Smooth muscle cell (in vitro differentiated cells): ENCODE measurements around the gene COG8. TPM values are rescaled to one million over a fixed set of nuclear protein-coding genes. Genes with fewer than 3 reads are reported as not detected.

Experiments
- DNase-seq: peaks from one replicate; lab custom pipeline; 2025; ENCODE audit not compliant: unreplicated experiment; lab: John Stamatoyannopoulos, UW
- H2AFZ ChIP-seq: fragments of 200-600 bp; sonication (generic); 2 replicates; pipeline ENCODE4 v1.6.0; 2016; ENCODE audit warnings: antibody characterized with exemption, low read depth, mild to moderate bottlenecking
- H3F3A ChIP-seq: fragments of 200-600 bp; sonication (generic); 2 replicates; pipeline ENCODE4 v1.6.0; 2017; ENCODE audit warnings: antibody characterized with exemption, low read depth
- H3K27ac ChIP-seq: fragments of 200-600 bp; sonication (generic); 2 replicates; pipeline ENCODE4 v1.5.1; 2016; ENCODE audit warnings: low read depth, mild to moderate bottlenecking
- H3K27me3 ChIP-seq: fragments of 200-600 bp; sonication (generic); 2 replicates; pipeline ENCODE4 v1.6.1; 2016; ENCODE audit warnings: low read depth, mild to moderate bottlenecking
- H3K36me3 ChIP-seq: fragments of 200-600 bp; sonication (generic); 2 replicates; pipeline ENCODE4 v1.5.1; 2016; ENCODE audit warnings: low read depth
- H3K4me1 ChIP-seq: fragments of 200-600 bp; sonication (generic); 2 replicates; pipeline ENCODE4 v1.5.1; 2016; ENCODE audit warnings: low read depth
- H3K4me2 ChIP-seq: fragments of 200-600 bp; sonication (generic); 2 replicates; pipeline ENCODE4 v1.6.0; 2016; ENCODE audit warnings: mild to moderate bottlenecking
- H3K4me3 ChIP-seq: fragments of 200-600 bp; sonication (generic); 2 replicates; pipeline ENCODE4 v1.5.1; 2016; ENCODE audit warnings: mild to moderate bottlenecking
- H3K79me2 ChIP-seq: fragments of 200-600 bp; sonication (generic); 2 replicates; pipeline ENCODE4 v1.6.0; 2016; ENCODE audit warnings: low read depth, mild to moderate bottlenecking
- H3K9ac ChIP-seq: fragments of 200-600 bp; sonication (generic); 2 replicates; pipeline ENCODE4 v1.6.0; 2016; ENCODE audit warnings: low read depth
- H3K9me3 ChIP-seq: fragments of 200-600 bp; sonication (generic); replicated peaks from 2 replicates; pipeline ENCODE4 v1.5.1; 2016; ENCODE audit warnings: low read depth
- H4K20me1 ChIP-seq: fragments of 200-600 bp; sonication (generic); 2 replicates; pipeline ENCODE4 v1.6.0; 2016; ENCODE audit warnings: low read depth
- CTCF ChIP-seq: fragments of 200-600 bp; sonication (generic); IDR thresholded peaks from 2 replicates; pipeline ENCODE4 v1.5.1; 2017; ENCODE audit warnings: borderline replicate concordance, mild to moderate bottlenecking, antibody characterized with exemption; ENCODE audit not compliant: insufficient read depth, poor library complexity, severe bottlenecking
- WGBS: methylation state at CpG from one replicate; pipeline ENCODE4 v1.1.7; 2016; ENCODE audit warnings: low lambda C conversion rate; 5-methylcytosine and 5-hydroxymethylcytosine counted together
- polyA plus RNA-seq: library from polyadenylated mRNA; unstranded; fragments of >200 nt; fragmentation: Nextera tagmentation; extraction: Ambion mirVana; gene quantifications from 2 replicates; pipeline ENCODE4 v1.2.1, GENCODE V29; 2016
- total RNA-seq: library from RNA; depleted of rRNA; stranded (reverse); fragments of >200 nt; gene quantifications from 2 replicates; pipeline ENCODE4 v1.2.3, GENCODE V29; 2014

Gene COG8
- total and polyA plus RNA-seq, 2 experiments from 2014 or later = 33.5 to 37.2 TPM

- Histone ChIP-seq H4K20me1 (no peaks in the 10 kb centered on the region), H3K4me2 (no peak overlapping the region), H3K9me3 (no peaks in the 10 kb centered on the region), H3K79me2 (no peaks in the 10 kb centered on the region), H3K27me3 (no peaks in the 10 kb centered on the region), H3F3A (peaks cover 3% of the 10 kb centered on the region), H3K36me3 (no peaks in the 10 kb centered on the region), H3K27ac (no peak overlapping the region), H3K9ac (no peak overlapping the region), H3K4me3 (no peak overlapping the region), H2AFZ (no peak overlapping the region), H3K4me1 (no peaks in the 10 kb centered on the region)
- DNase-seq = no peak
- WGBS = 94% methylated on average over 10 of the region's 10 CpGs
- no peak for TF ChIP-seq CTCF
Observed at GRCh38 chr16:69349536-69349935, 10.2 kb upstream of the COG8 start.

GRCh38 chr16:69348222-69348621, 8.9 kb upstream of the COG8 start:
- no peak overlapping the region for H3K4me3 ChIP-seq
- no peaks in the 10 kb centered on the region for H4K20me1 ChIP-seq
- no peaks in the 10 kb centered on the region for H3K4me1 ChIP-seq
- peaks cover 3% of the 10 kb centered on the region for H3F3A ChIP-seq
- H2AFZ ChIP-seq = no peak overlapping the region
- H3K79me2 ChIP-seq = no peaks in the 10 kb centered on the region
- WGBS = 86% methylated on average over 2 of the region's 6 CpGs
- no peak overlapping the region for H3K4me2 ChIP-seq
- no peaks in the 10 kb centered on the region for H3K9me3 ChIP-seq
- TF ChIP-seq CTCF = no peak
- DNase-seq = no peak
- no peaks in the 10 kb centered on the region for H3K27me3 ChIP-seq
- H3K27ac ChIP-seq = no peak overlapping the region
- H3K9ac ChIP-seq = no peak overlapping the region
- H3K36me3 ChIP-seq = no peaks in the 10 kb centered on the region

- H3K27ac ChIP-seq = no peak overlapping the region
- no peaks in the 10 kb centered on the region for H3K36me3 ChIP-seq
- no peak for TF ChIP-seq CTCF
- no peaks in the 10 kb centered on the region for H3K27me3 ChIP-seq
- WGBS = 94% methylated on average over 6 of the region's 6 CpGs
- H3K9ac ChIP-seq = no peak overlapping the region
- H3K9me3 ChIP-seq = no peaks in the 10 kb centered on the region
- no peak overlapping the region for H3K4me3 ChIP-seq
- no peak overlapping the region for H2AFZ ChIP-seq
- H3K4me2 ChIP-seq = no peak overlapping the region
- no peaks in the 10 kb centered on the region for H3K4me1 ChIP-seq
- peaks cover 3% of the 10 kb centered on the region for H3K79me2 ChIP-seq
- H3F3A ChIP-seq = peaks cover 3% of the 10 kb centered on the region
- DNase-seq = no peak
- no peaks in the 10 kb centered on the region for H4K20me1 ChIP-seq
Observed at GRCh38 chr16:69346683-69347082, 7.3 kb upstream of the COG8 start.

GRCh38 chr16:69345923-69346322, 6.6 kb upstream of the COG8 start:
- peaks cover 2% of the 10 kb centered on the region for H3K4me1 ChIP-seq
- no peak overlapping the region for H3K27ac ChIP-seq
- no peak for DNase-seq
- no peak overlapping the region for H3K4me2 ChIP-seq
- H3K79me2 ChIP-seq = peaks cover 11% of the 10 kb centered on the region
- no peaks in the 10 kb centered on the region for H4K20me1 ChIP-seq
- TF ChIP-seq CTCF = no peak
- 94% methylated on average over 4 of the region's 4 CpGs for WGBS
- H3K4me3 ChIP-seq = no peak overlapping the region
- no peaks in the 10 kb centered on the region for H3K27me3 ChIP-seq
- H3K9ac ChIP-seq = no peak overlapping the region
- H3F3A ChIP-seq = peaks cover 3% of the 10 kb centered on the region
- H3K9me3 ChIP-seq = no peaks in the 10 kb centered on the region
- H3K36me3 ChIP-seq = no peaks in the 10 kb centered on the region
- H2AFZ ChIP-seq = no peak overlapping the region
